ENCODE measurements around the gene AP2A2.

DNA sequence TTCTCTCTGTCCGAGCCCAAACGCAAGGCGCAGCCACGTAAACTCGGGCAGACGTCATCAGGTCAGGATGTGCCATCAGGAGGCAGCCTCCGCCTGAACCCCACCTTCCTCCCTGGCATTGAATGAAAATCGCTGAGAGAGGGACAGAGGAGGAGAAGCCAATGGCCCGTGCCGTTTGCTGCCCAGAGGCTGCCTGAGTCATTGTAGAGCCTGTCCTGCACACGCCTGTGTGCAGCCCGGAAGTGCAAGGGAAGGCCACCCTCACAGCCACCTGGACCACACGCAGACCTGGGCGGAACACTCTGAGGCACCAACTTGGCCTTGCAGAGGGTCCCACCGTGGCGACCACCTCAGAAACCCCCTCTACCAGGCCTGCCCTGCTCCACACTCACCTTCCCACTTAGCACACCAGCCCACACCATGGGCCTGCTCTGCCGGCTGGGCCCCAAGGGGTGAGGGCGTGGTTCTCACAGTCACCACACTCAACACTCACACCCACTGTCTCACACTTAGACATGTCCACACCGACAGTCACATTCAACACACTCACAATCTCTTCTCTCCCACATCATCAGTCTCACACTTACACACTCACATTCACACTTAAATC, 24.1 kb upstream of the AP2A2 start:
- TF ChIP-seq, protein P1, sequence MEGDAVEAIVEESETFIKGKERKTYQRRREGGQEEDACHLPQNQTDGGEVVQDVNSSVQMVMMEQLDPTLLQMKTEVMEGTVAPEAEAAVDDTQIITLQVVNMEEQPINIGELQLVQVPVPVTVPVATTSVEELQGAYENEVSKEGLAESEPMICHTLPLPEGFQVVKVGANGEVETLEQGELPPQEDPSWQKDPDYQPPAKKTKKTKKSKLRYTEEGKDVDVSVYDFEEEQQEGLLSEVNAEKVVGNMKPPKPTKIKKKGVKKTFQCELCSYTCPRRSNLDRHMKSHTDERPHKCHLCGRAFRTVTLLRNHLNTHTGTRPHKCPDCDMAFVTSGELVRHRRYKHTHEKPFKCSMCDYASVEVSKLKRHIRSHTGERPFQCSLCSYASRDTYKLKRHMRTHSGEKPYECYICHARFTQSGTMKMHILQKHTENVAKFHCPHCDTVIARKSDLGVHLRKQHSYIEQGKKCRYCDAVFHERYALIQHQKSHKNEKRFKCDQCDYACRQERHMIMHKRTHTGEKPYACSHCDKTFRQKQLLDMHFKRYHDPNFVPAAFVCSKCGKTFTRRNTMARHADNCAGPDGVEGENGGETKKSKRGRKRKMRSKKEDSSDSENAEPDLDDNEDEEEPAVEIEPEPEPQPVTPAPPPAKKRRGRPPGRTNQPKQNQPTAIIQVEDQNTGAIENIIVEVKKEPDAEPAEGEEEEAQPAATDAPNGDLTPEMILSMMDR (tag by site-specific recombination; IDR thresholded peaks at IDR 0.05) = no peak
- TF ChIP-seq SP2 (tag by site-specific recombination; IDR thresholded peaks at IDR 0.05) (no peak), ZNF248 (tag by site-specific recombination; IDR thresholded peaks at IDR 0.05) (no peak), ZNF529 (tag by site-specific recombination; IDR thresholded peaks at IDR 0.05; ENCODE audit: insufficient replicate concordance) (no peak), YY1 (tag by site-specific recombination; IDR thresholded peaks at IDR 0.05) (no peak), ZNF175 (tag by site-specific recombination; IDR thresholded peaks at IDR 0.05) (no peak), ZNF837 (tag by site-specific recombination; IDR thresholded peaks at IDR 0.05) (no peak)
- TF ChIP-seq, protein P2, sequence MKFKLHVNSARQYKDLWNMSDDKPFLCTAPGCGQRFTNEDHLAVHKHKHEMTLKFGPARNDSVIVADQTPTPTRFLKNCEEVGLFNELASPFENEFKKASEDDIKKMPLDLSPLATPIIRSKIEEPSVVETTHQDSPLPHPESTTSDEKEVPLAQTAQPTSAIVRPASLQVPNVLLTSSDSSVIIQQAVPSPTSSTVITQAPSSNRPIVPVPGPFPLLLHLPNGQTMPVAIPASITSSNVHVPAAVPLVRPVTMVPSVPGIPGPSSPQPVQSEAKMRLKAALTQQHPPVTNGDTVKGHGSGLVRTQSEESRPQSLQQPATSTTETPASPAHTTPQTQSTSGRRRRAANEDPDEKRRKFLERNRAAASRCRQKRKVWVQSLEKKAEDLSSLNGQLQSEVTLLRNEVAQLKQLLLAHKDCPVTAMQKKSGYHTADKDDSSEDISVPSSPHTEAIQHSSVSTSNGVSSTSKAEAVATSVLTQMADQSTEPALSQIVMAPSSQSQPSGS (tag by site-specific recombination; IDR thresholded peaks at IDR 0.05; ENCODE audit: low read depth) = no peak
